Gastroesophageal sphincter (tissue), 4 donors: ENCODE measurements around the gene AMOTL1. TPM values are rescaled to one million over a fixed set of nuclear protein-coding genes. Genes with fewer than 3 reads are reported as not detected.
A peak's percentile ranks its signal among the peaks of the same experiment; 100 is the strongest.

Experiments used
- ATAC-seq: fragments of 150-250 bp; one replicate; pipeline ENCODE4 v1.9.1; 2016; ENCODE audit warnings: mild to moderate bottlenecking, moderate library complexity
- H3K27ac ChIP-seq, 4 donors: fragments of 200-600 bp; sonication (generic) in 3 of 4; 1 replicate in 3 of 4; 2 replicates in 1 of 4; pipeline ENCODE4 v1.5.1; 2016 to 2019
- H3K27me3 ChIP-seq: fragments of 200-600 bp; sonication (generic); one replicate; pipeline ENCODE4 v1.5.1; 2019
- H3K36me3 ChIP-seq, 2 donors: fragments of 200-600 bp; sonication (generic); one replicate each; pipeline ENCODE4 v1.5.1; 2019; ENCODE audit warnings: control low read depth in 1 of 2
- H3K4me1 ChIP-seq, 3 donors: fragments of 200-600 bp; sonication (generic); 1 replicate in 2 of 3; 2 replicates in 1 of 3; pipeline ENCODE4 v1.5.1; 2016 to 2019; ENCODE audit warnings: control low read depth in 2 of 3
- H3K4me3 ChIP-seq, 2 donors: fragments of 200-600 bp; sonication (generic); one replicate each; pipeline ENCODE4 v1.5.1; 2019; ENCODE audit warnings: mild to moderate bottlenecking in 1 of 2, moderate library complexity in 1 of 2
- H3K9me3 ChIP-seq, 3 donors: fragments of 200-600 bp; sonication (generic); one replicate each; pipeline ENCODE4 v1.5.1; 2017 to 2019; ENCODE audit warnings: control low read depth in 2 of 3
- CTCF ChIP-seq, 4 experiments: fragments of 200-600 bp in 2 of 4; fragments of 450-650 bp in 2 of 4; sonication (generic) in 1 of 4; IDR thresholded peaks; one replicate each; pipeline ENCODE4 v1.5.1; 2017 to 2019; ENCODE audit warnings: antibody characterized with exemption in 4 of 4, mild to moderate bottlenecking in 2 of 4, moderate library complexity in 2 of 4
- EP300 ChIP-seq: sonication (generic); formaldehyde crosslinking; IDR thresholded peaks from one replicate; pipeline ENCODE4 v1.6.1; 2017; ENCODE audit warnings: antibody characterized with exemption, mild to moderate bottlenecking
- POLR2A ChIP-seq, 2 donors: fragments of 450-650 bp; IDR thresholded peaks; one replicate each; pipeline ENCODE4 v1.6.1; 2017; ENCODE audit warnings: antibody characterized with exemption in 2 of 2, mild to moderate bottlenecking in 2 of 2, moderate library complexity in 1 of 2
- POLR2AphosphoS5 ChIP-seq: sonication (generic); formaldehyde crosslinking; IDR thresholded peaks from one replicate; pipeline ENCODE4 v1.6.1; 2017; ENCODE audit warnings: antibody characterized with exemption
- WGBS, 2 donors: methylation state at CpG; one replicate each; pipeline ENCODE4 v1.1.5; 2018; ENCODE audit warnings: low coverage in 1 of 2; 5-methylcytosine and 5-hydroxymethylcytosine counted together
- total RNA-seq, 4 donors: library from RNA; depleted of rRNA; stranded (reverse); fragments of >200 nt; gene quantifications; one replicate each; pipeline ENCODE4 v1.1.0, GENCODE V29; 2016

The AMOTL1 gene
- total RNA-seq, 4 donors from 2014 or later, result 136 to 215 (median 176) TPM

- Histone ChIP-seq H3K27me3 (no peaks in the 10 kb centered on the region), H3K4me1 (peaks cover 13 to 79% (median 17%) of the 10 kb centered on the region in 3 donors), H3K27ac (no peak overlapping the region), H3K36me3 (peaks cover 0 to 68% of the 10 kb centered on the region in 2 donors), H3K9me3 (no peaks in the 10 kb centered on the region), H3K4me3 (no peak overlapping the region)
- 65 to 78% methylated on average over 4 to 6 of the region's 7 CpGs for WGBS, 2 donors
- TF ChIP-seq POLR2A (IDR thresholded peaks at IDR 0.05), result no peak
- TF ChIP-seq CTCF (IDR thresholded peaks at IDR 0.05), result no peak
- TF ChIP-seq POLR2AphosphoS5, result no peak
- TF ChIP-seq EP300, result no peak
- no peak for ATAC-seq
These were observed 53.9 kb downstream of the AMOTL1 start for GRCh38 chr11:94822080-94822479.

- H3K4me3 ChIP-seq, result no peak overlapping the region
- peak overlapping the region in 1 of 4 donors; percentile 59 for H3K27ac ChIP-seq
- H3K36me3 ChIP-seq, result peaks cover 0 to 76% of the 10 kb centered on the region in 2 donors
- peaks cover 13 to 78% (median 17%) of the 10 kb centered on the region in 3 donors for H3K4me1 ChIP-seq
- no peaks in the 10 kb centered on the region for H3K9me3 ChIP-seq
- ATAC-seq, result no peak
- no peak for TF ChIP-seq CTCF (IDR thresholded peaks at IDR 0.05)
- no peak for TF ChIP-seq POLR2A (IDR thresholded peaks at IDR 0.05)
- TF ChIP-seq EP300, result no peak
- TF ChIP-seq POLR2AphosphoS5, result no peak
- no peaks in the 10 kb centered on the region for H3K27me3 ChIP-seq
- 54 to 58% methylated on average over 1 to 2 of the region's 2 CpGs for WGBS, 2 donors
These were observed 55.1 kb downstream of the AMOTL1 start for GRCh38 chr11:94823102-94823732.

GRCh38 chr11:94825031-94825430 lies 56.9 kb downstream of the AMOTL1 start:
- Histone ChIP-seq H3K4me1 (peaks cover 13 to 75% (median 17%) of the 10 kb centered on the region in 3 donors), H3K27ac (peak overlapping the region in 3 of 4 donors; percentile 34 to 60 (median 59)), H3K36me3 (peaks cover 0 to 92% of the 10 kb centered on the region in 2 donors), H3K4me3 (no peak overlapping the region), H3K27me3 (no peaks in the 10 kb centered on the region), H3K9me3 (no peaks in the 10 kb centered on the region)
- TF ChIP-seq POLR2AphosphoS5 (no peak), POLR2A (IDR thresholded peaks at IDR 0.05) (no peak), CTCF (IDR thresholded peaks at IDR 0.05) (no peak), EP300 (no peak)
- ATAC-seq, result no peak
- WGBS, 2 donors, result 55 to 74% methylated on average over 4 of the region's 4 CpGs

- WGBS, 2 donors, result 50 to 83% methylated on average over 1 of the region's 1 CpG
- Histone ChIP-seq H3K9me3 (no peaks in the 10 kb centered on the region), H3K4me3 (no peak overlapping the region), H3K4me1 (peaks cover 13 to 79% (median 17%) of the 10 kb centered on the region in 3 donors), H3K36me3 (peaks cover 0 to 93% of the 10 kb centered on the region in 2 donors), H3K27ac (peak overlapping the region; percentile 3 to 60 (median 46)), H3K27me3 (no peaks in the 10 kb centered on the region)
- no peak for ATAC-seq
- TF ChIP-seq CTCF (IDR thresholded peaks at IDR 0.05) (no peak), EP300 (no peak), POLR2A (IDR thresholded peaks at IDR 0.05) (no peak), POLR2AphosphoS5 (no peak)
These were observed 57.3 kb downstream of the AMOTL1 start for GRCh38 chr11:94825481-94825880.

- WGBS, 2 donors, result 59 to 63% methylated on average over 5 to 7 of the region's 7 CpGs
- no peak for ATAC-seq
- Histone ChIP-seq H3K4me3 (no peak overlapping the region), H3K27me3 (no peaks in the 10 kb centered on the region), H3K27ac (peak overlapping the region in 3 of 4 donors; percentile 34 to 60 (median 59)), H3K36me3 (peaks cover 0 to 94% of the 10 kb centered on the region in 2 donors), H3K9me3 (no peaks in the 10 kb centered on the region), H3K4me1 (peaks cover 13 to 83% (median 17%) of the 10 kb centered on the region in 3 donors)
- TF ChIP-seq POLR2A (IDR thresholded peaks at IDR 0.05) (no peak), CTCF (IDR thresholded peaks at IDR 0.05) (no peak), POLR2AphosphoS5 (no peak), EP300 (no peak)
These were observed 58.3 kb downstream of the AMOTL1 start for GRCh38 chr11:94826415-94826814.
